HCT116 (cell line): ENCODE data around the gene CYLC2. TPM values are rescaled to one million over a fixed set of nuclear protein-coding genes. Genes with fewer than 3 reads are reported as not detected.

Source experiments
- ATAC-seq: fragments of 200-7000 bp; cut with Tn5 transposase; 2 replicates; pipeline ENCODE4 v1.9.1; 2020; ENCODE audit warnings: mild to moderate bottlenecking, moderate library complexity
- BruUV-seq: library from RNA; stranded (reverse); fragments of 400-500 nt; replicated peaks from 2 replicates; lab custom pipeline; 2021; lab: Mats Ljungman, UMichigan
- CTCF ChIA-PET: fragments of 300-600 bp; sonication (Branson Sonifier 250); formaldehyde crosslinking; loops from one replicate; lab custom pipeline; 2021; ENCODE audit warnings: antibody characterized with exemption; lab: Charles Lee
- POLR2A ChIA-PET: fragments of 300-600, 350-600 bp; sonication (Branson Sonifier 250); formaldehyde crosslinking; loops from one replicate; lab custom pipeline; 2021; ENCODE audit warnings: antibody characterized with exemption; lab: Charles Lee
- RAD21 ChIA-PET, 2 experiments: fragments of 300-600 bp; sonication (Branson Sonifier 250); formaldehyde crosslinking; loops; one replicate each; lab custom pipeline; 2023; ENCODE audit warnings: low total read pairs in 2 of 2; ENCODE audit not compliant: uncharacterized antibody in 2 of 2, unreplicated experiment in 2 of 2, low non-redundant PET in 1 of 2; lab: Charles Lee
- DNase-seq: peaks from one replicate; pipeline ENCODE4 v3.0.0-alpha.2; 2010; ENCODE audit warnings: low read depth, low spot score
- H2AFZ ChIP-seq: fragments of 200-600 bp; shearing (Covaris generic), sonication (generic); 2 replicates; pipeline ENCODE4 v1.6.1; 2017; ENCODE audit warnings: low read depth, mixed run types, mixed read lengths, antibody characterized with exemption, low read length; ENCODE audit not compliant: poor library complexity, severe bottlenecking
- H3K27ac ChIP-seq: 2 replicates; pipeline ENCODE4 v1.5.1; 2012; ENCODE audit warnings: low read depth, low read length
- H3K27me3 ChIP-seq: fragments of 200-600 bp; sonication (generic); 2 replicates; pipeline ENCODE4 v1.6.1; 2016; ENCODE audit warnings: mixed run types, low read length, mixed read lengths; ENCODE audit not compliant: insufficient read depth
- H3K36me3 ChIP-seq, 2 experiments: fragments of 200-500 bp in 1 of 2; fragments of 200-600 bp in 1 of 2; sonication (Bioruptor generic) in 1 of 2; sonication (generic) in 1 of 2; 2 replicates each; pipeline versions ENCODE4 v1.5.1 to v1.6.1; 2014 to 2016; ENCODE audit warnings: low read length in 2 of 2, inconsistent platforms in 1 of 2, mixed read lengths in 1 of 2, mixed run types in 1 of 2; ENCODE audit not compliant: insufficient read depth in 2 of 2, control insufficient read depth in 1 of 2
- H3K4me1 ChIP-seq, 2 experiments: fragments of 200-600 bp in 1 of 2; sonication (generic) in 1 of 2; 2 replicates each; pipeline versions ENCODE4 v1.5.1 to v1.6.1; 2012 to 2017; ENCODE audit warnings: low read length in 2 of 2, inconsistent platforms in 1 of 2, mild to moderate bottlenecking in 1 of 2, mixed read lengths in 1 of 2, mixed run types in 1 of 2, moderate library complexity in 1 of 2; ENCODE audit not compliant: insufficient read depth in 2 of 2, control insufficient read depth in 1 of 2
- H3K4me2 ChIP-seq: fragments of 200-600 bp; sonication (generic); 2 replicates; pipeline ENCODE4 v1.6.1; 2017; ENCODE audit warnings: mixed run types, low read length, mixed read lengths
- H3K4me3 ChIP-seq, 2 experiments: fragments of 200-600 bp in 1 of 2; sonication (generic) in 1 of 2; replicated peaks in 1 of 2; 2 replicates each; pipeline ENCODE4 v1.5.1; 2011 to 2016; ENCODE audit warnings: low read length in 2 of 2, control low read depth in 1 of 2, low read depth in 1 of 2, mild to moderate bottlenecking in 1 of 2, mixed read lengths in 1 of 2, mixed run types in 1 of 2
- H3K79me2 ChIP-seq: fragments of 200-600 bp; sonication (generic); 2 replicates; pipeline ENCODE4 v1.6.1; 2017; ENCODE audit warnings: mild to moderate bottlenecking, mixed run types, low read length, moderate library complexity, mixed read lengths; ENCODE audit not compliant: insufficient read depth
- H3K9ac ChIP-seq: fragments of 200-600 bp; sonication (generic); 2 replicates; pipeline ENCODE4 v1.6.1; 2016; ENCODE audit warnings: low read length, mixed read lengths
- H3K9me2 ChIP-seq: fragments of 200-600 bp; sonication (generic), shearing (Covaris generic); 2 replicates; pipeline ENCODE4 v1.6.1; 2017; ENCODE audit warnings: mixed run types, mild to moderate bottlenecking, moderate library complexity; ENCODE audit not compliant: insufficient read depth
- H3K9me3 ChIP-seq, 2 experiments: fragments of 200-500 bp in 1 of 2; fragments of 200-600 bp in 1 of 2; sonication (Bioruptor generic) in 1 of 2; sonication (generic) in 1 of 2; 2 replicates each; pipeline ENCODE4 v1.6.1; 2014 to 2017; ENCODE audit warnings: low read length in 2 of 2, mixed read lengths in 2 of 2, inconsistent platforms in 1 of 2, low read depth in 1 of 2, mild to moderate bottlenecking in 1 of 2, mixed run types in 1 of 2, moderate library complexity in 1 of 2; ENCODE audit not compliant: control insufficient read depth in 1 of 2, insufficient read depth in 1 of 2
- H4K20me1 ChIP-seq: fragments of 200-600 bp; sonication (generic), shearing (Covaris generic); 2 replicates; pipeline ENCODE4 v1.6.1; 2017; ENCODE audit warnings: mixed run types, mild to moderate bottlenecking, moderate library complexity; ENCODE audit not compliant: insufficient read depth
- ELF1 ChIP-seq: IDR thresholded peaks from 2 replicates; pipeline ENCODE4 v1.6.1; 2012; ENCODE audit warnings: low read depth, borderline replicate concordance
- EZH2phosphoT487 ChIP-seq: fragments of 200-600 bp; IDR thresholded peaks from 2 replicates; pipeline ENCODE4 v1.6.1; 2018; ENCODE audit warnings: antibody characterized with exemption, borderline replicate concordance
- RAD21 ChIP-seq: IDR thresholded peaks from 2 replicates; pipeline ENCODE4 v1.6.1; 2012; ENCODE audit warnings: low read depth, mild to moderate bottlenecking
- YY1 ChIP-seq: IDR thresholded peaks from 2 replicates; pipeline ENCODE4 v1.6.1; 2011; ENCODE audit warnings: low read length, low read depth, moderate library complexity, mild to moderate bottlenecking; ENCODE audit not compliant: insufficient replicate concordance; ENCODE audit errors: extremely low read depth
- ZFX ChIP-seq: fragments of 450-650 bp; IDR thresholded peaks from 2 replicates; pipeline ENCODE4 v1.6.1; 2017
- intact Hi-C: fragments of 100-400 bp; cut with micrococcal nuclease; formaldehyde crosslinking; loops from 2 replicates; pipeline ENCODE4 v1.10.0; 2022
- total RNA-seq: library from RNA; stranded (reverse); gene quantifications from one replicate; pipeline ENCODE4 v1.2.1, GENCODE V29; 2021; ENCODE audit not compliant: unreplicated experiment

CYLC2 gene
- total RNA-seq, 1 experiment from 2014 or later = not detected

DNA sequence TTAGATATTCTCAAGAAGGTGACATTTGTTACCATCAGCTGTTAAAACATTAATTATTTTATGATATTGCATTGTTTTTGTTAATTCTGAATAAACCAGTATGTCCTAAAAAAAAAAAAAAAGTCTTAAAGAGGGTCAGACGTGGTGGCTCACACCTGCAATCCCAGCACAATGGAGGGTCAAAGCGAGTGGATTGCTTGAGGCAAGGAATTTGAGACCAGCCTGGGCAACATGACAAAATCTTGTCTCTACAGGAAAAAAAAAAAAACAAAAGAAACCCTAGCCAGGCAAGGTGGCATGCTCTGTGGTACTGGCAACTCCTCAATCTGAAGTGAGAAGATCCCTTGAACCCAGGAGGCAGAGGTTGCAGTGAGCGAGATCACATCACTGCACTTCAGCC, 46.8 kb downstream of the CYLC2 start:
- Histone ChIP-seq H3K4me1 (no peaks in the 10 kb centered on the region), H3K27ac (no peak overlapping the region), H2AFZ (no peak overlapping the region), H3K9me2 (no peaks in the 10 kb centered on the region), H3K4me3 (no peak overlapping the region)
- no peak for DNase-seq
- RAD21 ChIA-PET = no interaction called here
- intact Hi-C loops = no loop called here
- CTCF ChIA-PET = no interaction called here
- TF ChIP-seq ZFX (no peak), RAD21 (no peak), ELF1 (no peak), EZH2phosphoT487 (no peak), YY1 (no peak)
- TF ChIP-seq, all 23 proteins: peak for 0
- POLR2A ChIA-PET = no interaction called here
- Histone ChIP-seq H3K79me2 (no peaks in the 10 kb centered on the region), H3K27me3 (no peaks in the 10 kb centered on the region), H4K20me1 (no peaks in the 10 kb centered on the region), H3K4me2 (no peak overlapping the region), H3K9ac (no peak overlapping the region), H3K9me3 (peaks cover 0 to 4% of the 10 kb centered on the region in 2 experiments; a peak in 2 of 4 replicates), H3K36me3 (no peaks in the 10 kb centered on the region)
- no peak for ATAC-seq
- BruUV-seq = no TSS peak
